Astrocyte (in vitro differentiated cells and primary cell): ENCODE results near the gene KYNU. TPM values are rescaled to one million over a fixed set of nuclear protein-coding genes. Genes with fewer than 3 reads are reported as not detected.
"Not testable (repeated sequence)": the region's sequence is repeated elsewhere in the genome, so short reads cannot be mapped to it uniquely, and the experiment has no call there.

Experiments used
- DNase-seq: peaks from one replicate; pipeline ENCODE4 v3.0.0-alpha.2; 2010; ENCODE audit warnings: low read depth
- FAIRE-seq: peaks from 2 replicates; lab custom pipeline; 2011; peaks lifted over from hg19 to GRCh38; lab: Jason Lieb, UNC
- H2AFZ ChIP-seq: 2 replicates; pipeline ENCODE4 v1.6.0; 2012; ENCODE audit warnings: low read depth, low read length, inconsistent platforms
- H3K27ac ChIP-seq: 2 replicates; pipeline ENCODE4 v1.5.1; 2011; ENCODE audit warnings: low read depth, low read length, inconsistent platforms
- H3K27me3 ChIP-seq: 2 replicates; pipeline ENCODE4 v1.6.0; 2011; ENCODE audit warnings: low read length, inconsistent platforms; ENCODE audit not compliant: insufficient read depth
- H3K36me3 ChIP-seq: 2 replicates; pipeline ENCODE4 v1.5.1; 2011; ENCODE audit warnings: low read length, inconsistent platforms; ENCODE audit not compliant: insufficient read depth
- H3K4me1 ChIP-seq: 2 replicates; pipeline ENCODE4 v1.5.1; 2011; ENCODE audit warnings: low read length, inconsistent platforms; ENCODE audit not compliant: insufficient read depth
- H3K4me2 ChIP-seq: 2 replicates; pipeline ENCODE4 v1.6.0; 2012; ENCODE audit warnings: low read length, inconsistent platforms
- H3K4me3 ChIP-seq: 2 replicates; pipeline ENCODE4 v1.5.1; 2011; ENCODE audit warnings: low read depth, mild to moderate bottlenecking, low read length, inconsistent platforms; ENCODE audit not compliant: insufficient read depth
- H3K79me2 ChIP-seq: 2 replicates; pipeline ENCODE4 v1.6.0; 2012; ENCODE audit warnings: mild to moderate bottlenecking, low read length, inconsistent platforms; ENCODE audit not compliant: insufficient read depth
- H3K9ac ChIP-seq: 2 replicates; pipeline ENCODE4 v1.6.0; 2012; ENCODE audit warnings: mild to moderate bottlenecking, low read length, inconsistent platforms
- H3K9me3 ChIP-seq: 2 replicates; pipeline ENCODE4 v1.5.1; 2012; ENCODE audit warnings: low read depth, mild to moderate bottlenecking, low read length, inconsistent platforms; ENCODE audit not compliant: insufficient read depth
- H4K20me1 ChIP-seq: 2 replicates; pipeline ENCODE4 v1.6.0; 2012; ENCODE audit warnings: low read length, inconsistent platforms; ENCODE audit not compliant: insufficient read depth
- H3K27ac Mint-ChIP-seq: one replicate; pipeline ENCODE4 v1.8.0; 2021; ENCODE audit warnings: mild to moderate bottlenecking, mixed read lengths; ENCODE audit not compliant: unreplicated experiment
- H3K27me3 Mint-ChIP-seq: one replicate; pipeline ENCODE4 v1.8.0; 2021; ENCODE audit warnings: low read depth, mixed read lengths; ENCODE audit not compliant: unreplicated experiment
- H3K36me3 Mint-ChIP-seq: one replicate; pipeline ENCODE4 v1.8.0; 2021; ENCODE audit warnings: low read depth, mixed read lengths; ENCODE audit not compliant: unreplicated experiment
- H3K4me1 Mint-ChIP-seq: one replicate; pipeline ENCODE4 v1.8.0; 2021; ENCODE audit warnings: low read depth, mixed read lengths; ENCODE audit not compliant: unreplicated experiment
- H3K4me3 Mint-ChIP-seq: one replicate; pipeline ENCODE4 v1.8.0; 2021; ENCODE audit warnings: mild to moderate bottlenecking, moderate library complexity, mixed read lengths; ENCODE audit not compliant: unreplicated experiment
- H3K9me3 Mint-ChIP-seq: one replicate; pipeline ENCODE4 v1.8.0; 2021; ENCODE audit warnings: mild to moderate bottlenecking, mixed read lengths; ENCODE audit not compliant: unreplicated experiment
- CTCF ChIP-seq: IDR thresholded peaks from 2 replicates; pipeline ENCODE4 v1.5.1; 2011; ENCODE audit warnings: low read depth, mild to moderate bottlenecking, inconsistent platforms, low read length, moderate library complexity; ENCODE audit not compliant: insufficient read depth
- EZH2 ChIP-seq: IDR thresholded peaks from 2 replicates; pipeline ENCODE4 v1.6.1; 2012; ENCODE audit warnings: mild to moderate bottlenecking, low read length, inconsistent platforms; ENCODE audit not compliant: insufficient read depth
- total RNA-seq: library from RNA; stranded (reverse); gene quantifications from 2 replicates; pipeline ENCODE4 v1.2.1, GENCODE V29; 2021

Gene KYNU
- total RNA-seq, 1 donor from 2014 or later, result 1.2 TPM

- Histone ChIP-seq H3K27ac (no peak overlapping the region), H3K4me3 (no peak overlapping the region), H2AFZ (no peak overlapping the region), H3K9me3 (peaks cover 4% of the 10 kb centered on the region), H4K20me1 (no peaks in the 10 kb centered on the region), H3K79me2 (no peaks in the 10 kb centered on the region), H3K36me3 (no peaks in the 10 kb centered on the region), H3K9ac (no peak overlapping the region), H3K27me3 (no peaks in the 10 kb centered on the region), H3K4me1 (no peaks in the 10 kb centered on the region), H3K4me2 (no peak overlapping the region)
- Mint-ChIP-seq H3K9me3 (peaks cover 8% of the 10 kb centered on the region), H3K4me3 (no peak overlapping the region), H3K4me1 (no peaks in the 10 kb centered on the region), H3K36me3 (no peaks in the 10 kb centered on the region), H3K27ac (no peak overlapping the region), H3K27me3 (no peaks in the 10 kb centered on the region)
- no peak for FAIRE-seq
- TF ChIP-seq EZH2, result no peak
- TF ChIP-seq CTCF, result no peak
- peak; percentile 10 for DNase-seq
Observed at GRCh38 chr2:143071185-143071876, 193.9 kb downstream of the KYNU start.

DNA sequence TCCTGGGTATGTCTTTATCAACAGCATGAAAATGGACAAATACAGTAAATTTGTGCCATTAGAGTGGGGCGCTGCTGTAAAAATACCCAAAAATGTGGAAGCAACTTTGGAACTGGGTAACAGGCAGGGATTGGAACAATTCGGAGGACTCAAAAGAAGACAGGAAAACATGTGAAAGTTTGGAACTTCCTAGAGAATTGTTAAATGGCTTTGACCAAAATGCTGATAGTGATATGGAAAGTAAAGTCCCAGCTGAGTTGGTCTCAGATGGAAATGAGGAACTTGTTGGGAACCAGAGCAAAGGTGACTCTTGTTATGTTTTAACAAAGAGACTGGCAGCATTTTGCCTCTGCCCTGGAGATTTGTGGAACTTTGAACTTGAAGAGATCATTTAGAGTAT lies 197.4 kb downstream of the KYNU start:
- not testable (repeated sequence) for FAIRE-seq, H2AFZ ChIP-seq, H3K27me3 ChIP-seq, H3K27ac Mint-ChIP-seq, H3K36me3 Mint-ChIP-seq, H3K9ac ChIP-seq, H3K36me3 ChIP-seq, DNase-seq, H3K79me2 ChIP-seq, H3K4me3 Mint-ChIP-seq, H3K9me3 ChIP-seq, H3K4me3 ChIP-seq, H3K4me1 Mint-ChIP-seq, H4K20me1 ChIP-seq, H3K4me2 ChIP-seq, H3K27me3 Mint-ChIP-seq, H3K9me3 Mint-ChIP-seq, H3K4me1 ChIP-seq, H3K27ac ChIP-seq

DNA sequence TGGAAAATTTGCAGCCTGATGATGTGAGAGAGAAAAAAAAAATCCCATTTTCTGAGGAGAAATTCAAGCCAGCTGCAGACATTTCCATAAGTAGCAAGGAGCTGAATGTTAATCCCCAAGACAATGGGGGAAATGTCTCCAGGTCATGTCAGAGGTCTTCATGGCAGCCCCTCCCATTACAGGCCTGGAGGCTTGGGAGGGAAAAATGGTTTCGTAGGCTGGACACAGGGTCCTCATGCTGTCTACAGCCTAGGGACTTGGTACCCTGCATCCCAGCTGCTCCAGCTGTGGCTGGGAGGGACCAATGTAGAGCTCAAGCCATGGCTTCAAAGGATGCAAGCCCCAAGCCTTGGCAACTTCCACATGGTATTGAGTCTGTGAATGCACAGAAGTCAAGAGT lies 198.2 kb downstream of the KYNU start:
- H3K27me3 Mint-ChIP-seq, result no peaks in the 10 kb centered on the region

More for the DNA sequence above, 198.2 kb downstream of the KYNU start:
- Histone ChIP-seq H3K9ac (no peak overlapping the region), H3K9me3 (peaks cover 4% of the 10 kb centered on the region), H3K4me2 (no peak overlapping the region), H3K27me3 (no peaks in the 10 kb centered on the region), H3K4me3 (no peak overlapping the region), H3K4me1 (no peaks in the 10 kb centered on the region), H3K36me3 (no peaks in the 10 kb centered on the region), H2AFZ (no peak overlapping the region), H3K27ac (no peak overlapping the region), H3K79me2 (no peaks in the 10 kb centered on the region), H4K20me1 (no peaks in the 10 kb centered on the region)
- no peak for FAIRE-seq
- Mint-ChIP-seq H3K4me1 (no peaks in the 10 kb centered on the region), H3K9me3 (peaks cover 8% of the 10 kb centered on the region), H3K36me3 (no peaks in the 10 kb centered on the region), H3K27ac (no peak overlapping the region), H3K4me3 (no peak overlapping the region)
- no peak for DNase-seq
- TF ChIP-seq EZH2 (no peak), CTCF (no peak)
